HG02870 (cell line): ENCODE data around the gene SMIM35.

Experiments used
- ATAC-seq: cut with Tn5 transposase; IDR thresholded peaks from one replicate; pipeline ENCODE4 v1.9.1; 2021; ENCODE audit warnings: mild to moderate bottlenecking, moderate library complexity; ENCODE audit not compliant: unreplicated experiment

The SMIM35 gene

DNA sequence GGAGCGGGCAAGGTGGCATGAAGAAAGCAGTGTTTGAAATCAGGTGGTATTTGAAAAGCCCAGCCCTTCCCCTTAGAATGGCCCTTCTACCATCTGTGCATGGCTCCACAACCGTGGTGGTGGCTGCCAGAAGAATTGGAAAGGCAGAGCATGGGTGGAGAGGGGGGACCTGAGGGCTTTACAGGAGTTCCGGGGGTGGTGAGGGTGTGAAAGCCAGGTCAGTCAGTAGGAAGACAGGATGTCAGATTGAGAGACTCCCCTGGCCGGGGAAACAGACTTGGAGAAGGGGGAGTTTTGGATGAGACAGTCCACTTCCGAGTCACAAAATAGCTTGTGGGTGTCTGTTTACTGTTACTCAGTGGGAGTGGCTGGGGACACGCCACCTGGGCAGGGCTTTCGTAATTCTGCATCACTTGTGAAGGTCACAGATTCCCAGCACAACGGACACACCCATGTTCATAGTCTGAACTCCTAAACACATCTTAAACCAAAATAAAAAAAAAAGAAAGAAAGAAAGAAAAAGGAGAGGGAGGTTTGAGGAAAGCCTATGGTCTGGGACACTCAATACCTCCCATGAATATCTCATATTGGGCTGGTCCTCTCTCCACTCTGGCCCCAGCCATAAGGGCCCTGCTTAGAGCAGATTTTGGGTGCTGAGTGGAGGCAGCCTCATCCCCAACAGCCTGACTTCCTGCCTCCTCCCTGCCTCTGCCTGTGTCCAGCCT lies 24.4 kb upstream of the SMIM35 start:
- ATAC-seq: no peak

DNA sequence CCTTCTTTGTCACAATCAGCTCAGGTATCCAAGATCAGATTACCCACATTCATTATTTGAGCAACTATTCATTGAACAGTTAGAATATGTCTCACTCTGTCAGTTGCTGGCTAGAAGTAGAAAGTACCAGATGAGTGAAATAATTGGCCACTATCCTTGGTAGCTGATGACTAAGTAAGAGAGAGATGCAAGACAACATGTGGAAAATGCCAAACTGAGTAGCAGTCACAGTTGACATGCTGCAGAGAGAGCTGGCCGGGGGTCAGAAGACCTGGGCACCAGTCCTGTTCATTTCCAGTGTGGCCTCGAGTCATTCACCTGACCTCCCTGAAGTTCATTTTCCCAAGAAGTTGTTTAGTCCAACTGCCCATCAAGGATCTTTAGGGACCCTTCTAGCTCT lies 22.5 kb upstream of the SMIM35 start:
- no peak for ATAC-seq

- ATAC-seq: no peak
Measured at GRCh38 chr11:118108513-118108912, 21.8 kb upstream of the SMIM35 start.

DNA sequence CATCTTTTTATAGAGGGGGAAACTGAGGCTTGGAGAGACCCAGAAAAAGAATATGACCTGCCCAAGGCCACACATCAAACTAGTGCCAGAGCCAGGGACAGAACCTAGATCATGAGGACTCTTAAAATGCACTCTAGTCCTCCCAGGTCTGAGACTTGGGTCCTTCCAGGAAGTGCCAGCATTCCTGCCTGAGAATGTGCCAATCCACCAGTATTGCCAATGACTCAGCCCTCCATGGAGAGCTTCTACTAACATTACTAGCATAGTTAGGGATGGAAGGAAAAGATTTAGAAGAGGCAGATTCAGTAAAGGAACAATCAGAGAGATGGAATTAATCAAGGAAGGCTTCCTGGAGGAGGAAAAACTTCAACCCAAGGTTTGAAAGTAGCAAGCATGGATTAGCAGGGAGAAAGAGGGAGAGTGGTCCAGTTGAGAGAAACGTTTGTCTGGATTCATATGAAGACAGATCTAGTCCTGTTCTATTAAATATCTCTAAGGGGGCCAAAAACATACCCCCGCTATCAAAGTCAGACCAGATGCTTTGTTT lies 20.1 kb upstream of the SMIM35 start:
- no peak for ATAC-seq

GRCh38 chr11:118105657-118106305 lies 19.0 kb upstream of the SMIM35 start:
- no peak for ATAC-seq

DNA sequence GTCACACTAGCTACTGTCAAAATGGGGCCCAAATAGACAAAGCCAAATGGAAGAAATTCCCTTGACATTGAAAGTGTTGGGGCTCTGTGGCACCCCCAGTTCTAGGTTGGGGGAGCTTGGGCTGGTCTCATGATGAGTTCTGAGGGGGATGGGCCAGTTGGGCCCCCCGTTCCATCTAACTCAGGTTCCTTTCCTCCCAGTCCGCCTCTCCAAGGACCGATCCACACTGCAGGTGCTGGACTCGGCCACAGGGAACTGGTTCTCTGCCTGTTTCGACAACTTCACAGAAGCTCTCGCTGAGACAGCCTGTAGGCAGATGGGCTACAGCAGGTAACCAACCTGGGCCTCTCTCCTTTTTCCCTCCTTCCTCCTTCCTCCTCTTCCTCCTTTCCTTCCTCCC lies 17.7 kb upstream of the SMIM35 start:
- ATAC-seq: no peak

DNA sequence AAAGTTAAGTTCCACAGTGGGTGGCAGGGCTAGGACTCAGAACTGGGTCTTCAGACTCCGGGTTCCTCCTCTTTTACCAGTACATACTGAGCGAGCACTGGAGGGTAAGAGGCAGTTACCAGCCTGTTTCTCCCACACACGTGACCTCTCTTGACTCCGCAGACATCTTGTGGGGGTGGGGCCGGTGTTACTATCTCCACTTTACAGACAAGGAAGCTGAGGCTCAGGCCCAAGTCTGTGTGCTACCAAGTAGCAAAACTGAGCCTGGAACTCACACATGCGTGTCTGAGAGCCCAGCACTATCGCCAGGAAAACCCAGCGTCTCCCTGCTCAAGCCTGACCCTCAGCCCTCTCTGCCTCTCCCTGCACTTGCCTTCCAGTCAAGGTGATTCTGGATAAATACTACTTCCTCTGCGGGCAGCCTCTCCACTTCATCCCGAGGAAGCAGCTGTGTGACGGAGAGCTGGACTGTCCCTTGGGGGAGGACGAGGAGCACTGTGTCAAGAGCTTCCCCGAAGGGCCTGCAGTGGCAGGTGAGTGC lies 16.0 kb upstream of the SMIM35 start:
- no peak for ATAC-seq

- no peak for ATAC-seq
Measured at GRCh38 chr11:118100691-118101232, 14.0 kb upstream of the SMIM35 start.

GRCh38 chr11:118099838-118100556 lies 13.2 kb upstream of the SMIM35 start:
- no peak for ATAC-seq

DNA sequence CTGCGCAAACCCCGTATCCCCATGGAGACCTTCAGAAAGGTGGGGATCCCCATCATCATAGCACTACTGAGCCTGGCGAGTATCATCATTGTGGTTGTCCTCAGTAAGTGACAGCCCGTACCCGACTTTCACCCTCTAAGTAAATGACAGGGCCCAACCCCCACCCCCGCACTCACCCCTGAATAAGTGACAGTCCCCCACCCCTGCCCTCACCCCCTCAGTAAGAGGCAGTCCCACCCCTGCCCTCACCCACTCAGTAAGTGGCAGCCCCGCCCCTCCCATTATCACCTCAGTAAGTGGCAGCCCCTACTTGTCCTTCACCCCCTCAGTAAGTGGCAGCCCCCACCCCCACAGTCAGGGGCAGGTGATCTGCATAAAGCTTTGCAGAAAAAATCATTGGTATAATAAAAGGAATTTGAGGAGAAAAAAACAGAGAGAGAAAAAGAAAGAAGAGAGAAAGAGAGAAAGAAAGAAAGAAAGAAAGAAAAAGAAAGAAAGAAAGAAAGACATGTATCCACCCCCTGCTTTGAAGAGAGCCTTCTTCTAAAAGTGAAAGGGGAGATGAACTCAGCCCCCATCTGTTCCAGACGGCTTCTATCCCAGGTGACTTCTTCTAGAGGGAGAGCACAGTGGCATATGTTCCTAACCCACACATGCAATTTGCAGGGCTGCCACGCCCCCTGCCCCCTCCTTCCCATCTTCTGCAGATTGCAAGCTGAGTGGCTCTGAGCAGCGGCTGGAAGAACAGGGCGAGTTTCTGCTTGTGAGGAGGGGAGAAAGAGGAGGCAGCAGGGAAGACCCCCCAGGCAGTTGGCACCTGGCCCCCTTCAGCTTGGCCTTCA lies 12.5 kb upstream of the SMIM35 start:
- ATAC-seq: no peak

DNA sequence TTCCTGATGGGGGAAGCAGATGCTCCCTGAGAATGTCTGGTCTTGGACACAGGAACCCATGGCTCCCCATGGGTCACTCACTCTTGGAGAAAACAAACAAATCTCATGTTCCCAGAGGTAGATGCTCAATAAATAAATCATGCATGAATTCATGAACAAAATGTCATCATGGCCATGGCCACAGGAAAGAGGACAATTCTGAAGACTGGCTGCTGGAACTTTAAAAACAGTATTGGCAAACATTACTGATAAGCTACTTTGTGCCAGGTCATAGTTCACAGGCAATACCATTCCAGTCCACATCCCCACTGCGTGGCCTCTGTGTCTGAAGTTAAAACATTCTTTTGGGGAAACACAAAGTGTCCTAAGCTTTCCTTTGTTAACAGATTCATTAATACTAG lies 9.2 kb upstream of the SMIM35 start:
- ATAC-seq: no peak

DNA sequence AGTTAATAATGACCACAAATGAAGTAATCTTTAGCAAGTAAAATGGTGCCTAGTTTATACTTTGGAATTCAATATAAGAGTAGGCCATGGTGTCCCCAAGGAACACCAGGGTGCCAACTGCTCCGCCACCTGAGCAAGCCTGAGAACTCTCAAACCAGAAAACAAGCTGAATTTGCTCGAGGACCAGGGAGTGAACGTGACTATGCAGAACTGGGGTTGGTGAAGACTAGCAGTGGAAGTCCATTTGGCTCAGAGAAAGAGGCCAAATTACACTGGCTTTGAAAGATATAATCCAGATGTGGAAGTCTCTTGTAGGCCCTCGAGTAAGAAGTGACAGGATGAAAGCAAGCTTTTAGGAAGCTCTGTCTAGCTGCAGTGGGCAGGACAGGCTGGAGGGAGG lies 8.7 kb upstream of the SMIM35 start:
- ATAC-seq: no peak

DNA sequence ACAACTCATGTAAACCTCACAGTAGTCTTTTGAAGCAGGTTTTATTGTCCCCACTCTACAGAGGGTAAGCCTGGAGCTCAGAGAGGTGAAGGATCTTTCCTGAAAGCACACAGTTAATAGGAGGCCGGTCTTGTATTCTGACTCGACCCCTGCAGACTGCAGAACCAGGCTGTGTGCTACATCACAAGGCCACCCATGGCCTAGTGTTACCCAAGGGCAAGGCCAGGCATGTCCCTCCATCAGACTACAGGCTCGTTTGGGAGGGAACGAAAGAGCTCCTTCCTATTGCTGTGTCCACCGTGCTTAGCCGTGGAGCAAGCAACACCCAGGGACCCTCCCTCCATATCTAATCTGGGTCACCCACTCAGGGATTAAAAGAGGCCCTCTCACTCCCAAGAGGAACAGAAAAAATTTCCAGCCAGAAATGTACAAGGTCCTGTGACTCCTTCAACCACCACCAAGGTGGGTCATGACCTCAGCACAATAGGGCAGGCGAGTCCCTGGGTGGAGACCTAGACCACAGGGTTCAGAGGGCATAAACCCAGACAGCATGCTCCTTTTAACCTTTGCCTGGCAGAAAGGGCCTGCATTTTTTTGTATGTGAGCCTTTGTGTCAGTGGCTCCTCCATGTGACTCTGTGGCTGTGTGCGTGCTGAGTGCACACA lies 6.3 kb upstream of the SMIM35 start:
- no peak for ATAC-seq

DNA sequence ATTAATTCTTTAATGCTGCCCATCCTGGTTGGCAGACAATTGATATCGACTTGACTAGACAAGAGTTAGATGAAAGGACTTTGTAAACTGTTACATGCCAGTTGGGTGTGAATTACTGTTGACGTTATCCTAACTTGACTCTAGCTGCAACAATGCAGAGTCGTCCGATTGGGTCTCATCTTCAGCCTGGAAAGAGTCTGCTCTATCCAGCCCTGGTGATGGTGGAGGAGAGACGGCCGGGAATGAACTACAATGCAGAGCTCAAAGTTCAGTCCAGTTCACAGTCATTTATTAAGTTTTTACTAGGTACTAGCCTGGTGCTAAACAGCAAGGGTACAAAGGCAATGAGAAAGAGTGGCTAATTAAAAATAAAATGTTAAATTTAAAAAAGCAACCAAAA lies 4.9 kb upstream of the SMIM35 start:
- no peak for ATAC-seq

GRCh38 chr11:118090545-118091162 lies 3.9 kb upstream of the SMIM35 start:
- no peak for ATAC-seq

DNA sequence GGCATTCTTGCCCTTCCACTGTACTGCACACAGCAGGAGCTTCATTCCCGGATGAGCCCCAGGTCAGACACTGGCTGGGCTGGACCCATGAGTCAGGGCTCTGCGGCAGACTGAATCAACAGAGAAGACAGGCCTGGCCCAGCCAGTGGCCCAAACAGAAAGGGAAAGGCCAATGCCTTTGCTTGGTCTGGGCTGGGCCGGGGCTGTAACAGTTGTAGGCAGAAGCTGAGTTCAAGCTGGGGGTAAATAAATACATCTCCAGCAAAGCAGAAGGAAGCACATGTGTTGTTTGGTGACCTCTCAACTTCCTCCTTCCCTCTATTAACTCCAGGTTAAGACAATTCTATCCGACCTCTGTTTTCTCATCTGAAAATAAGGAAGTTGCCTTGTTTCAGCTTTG lies 1.8 kb upstream of the SMIM35 start:
- no peak for ATAC-seq

GRCh38 chr11:118087931-118088330 lies 1.2 kb upstream of the SMIM35 start:
- no peak for ATAC-seq

DNA sequence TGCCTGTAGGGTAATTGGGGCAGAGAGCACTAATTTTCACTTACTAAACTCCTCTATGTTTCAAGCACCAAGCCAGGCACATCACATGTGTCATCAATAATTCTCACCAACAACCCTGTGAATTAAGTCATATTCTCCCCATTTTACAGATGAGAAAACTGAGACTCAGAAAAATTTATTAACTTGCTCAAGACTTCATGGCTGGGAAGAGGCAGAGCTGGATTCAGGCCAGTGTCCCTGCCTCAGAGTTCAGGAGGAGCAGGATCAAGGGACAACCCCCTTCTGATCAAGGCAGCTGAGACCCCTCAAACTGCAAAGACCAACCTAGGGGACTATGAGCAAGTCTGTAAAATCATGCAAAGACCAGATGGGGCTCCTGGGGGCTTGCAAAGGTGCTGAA lies 2.1 kb downstream of the SMIM35 start:
- no peak for ATAC-seq

DNA sequence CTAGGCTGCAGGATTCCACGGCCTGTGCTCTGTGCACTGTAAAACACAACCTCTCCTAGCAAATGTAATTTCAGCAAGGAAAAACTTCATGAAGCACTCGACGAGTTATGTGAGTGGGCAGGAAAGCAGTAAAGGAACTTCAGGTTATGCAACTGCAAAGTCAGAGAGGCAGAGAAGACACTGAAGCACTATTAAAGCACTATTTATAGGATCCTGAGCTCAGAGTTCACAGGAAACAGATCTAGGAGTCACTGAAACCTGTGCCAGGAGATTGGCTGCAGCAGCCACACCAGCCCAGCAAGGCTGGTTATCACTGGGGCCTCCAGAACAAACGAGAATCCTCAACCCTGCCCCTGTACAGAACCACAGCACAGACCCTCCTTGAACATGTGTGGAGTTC lies 2.5 kb downstream of the SMIM35 start:
- no peak for ATAC-seq
